GM11168 (cell line): ENCODE measurements around the gene WDR18.
"Not testable (repeated sequence)": the region's sequence is repeated elsewhere in the genome, so short reads cannot be mapped to it uniquely, and the experiment has no call there.

ENCODE experiments used
- in situ Hi-C: fragments of 300-500 bp; cut with MboI; formaldehyde crosslinking; loops from one replicate; pipeline ENCODE4 v1.12.0; 2022; ENCODE audit warnings: low sequenced_read_pairs; ENCODE audit not compliant: unreplicated experiment

WDR18 gene

GRCh38 chr19:948842-949496 lies 35.2 kb upstream of the WDR18 start:
- in situ Hi-C loops: no loop called here

- in situ Hi-C loops: no loop called here
Measured at GRCh38 chr19:950352-951066, 33.6 kb upstream of the WDR18 start.

GRCh38 chr19:952049-952679 lies 32.0 kb upstream of the WDR18 start:
- in situ Hi-C loops: no loop called here

DNA sequence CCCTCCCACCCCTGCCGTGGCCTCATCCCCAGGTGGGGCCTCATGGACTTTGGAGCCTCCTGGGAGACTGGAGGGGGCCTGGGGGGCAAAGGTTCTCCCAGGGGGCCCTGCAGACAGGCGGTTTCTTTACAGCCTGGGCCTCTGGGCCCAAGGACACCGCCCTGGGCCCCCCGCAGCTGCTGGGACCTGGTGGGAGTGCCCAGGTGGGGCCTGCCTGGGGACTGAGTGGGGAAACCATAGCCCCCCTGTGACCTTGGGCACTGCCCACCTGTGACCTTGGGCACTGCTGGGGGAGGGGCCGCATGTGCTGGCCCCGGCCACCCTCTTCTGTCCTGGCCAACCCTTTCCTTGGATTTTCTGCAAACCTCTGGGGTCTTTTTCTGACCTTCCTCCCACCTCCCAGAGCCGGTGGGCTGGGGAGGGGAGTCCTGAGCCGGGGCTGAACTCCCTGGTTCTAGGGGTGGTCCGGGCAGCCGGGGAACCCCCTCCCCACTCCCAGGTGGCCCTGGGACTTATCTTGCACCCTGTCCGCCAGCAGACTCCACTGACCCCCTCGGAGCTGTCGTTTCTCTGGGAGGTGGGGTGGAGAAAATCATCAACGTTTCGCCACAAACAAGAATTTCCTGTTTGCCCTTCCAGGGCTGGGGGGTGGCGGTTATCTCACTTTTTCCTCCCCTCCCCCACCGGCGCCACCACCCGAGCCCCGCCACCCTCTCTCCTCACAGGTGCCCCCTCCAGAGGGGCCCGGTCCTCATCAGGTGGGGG lies 31.3 kb upstream of the WDR18 start:
- in situ Hi-C loops: no loop called here

- in situ Hi-C loops: no loop called here
Measured at GRCh38 chr19:953445-954271, 30.5 kb upstream of the WDR18 start.

- in situ Hi-C loops: no loop called here
Measured at GRCh38 chr19:954272-954671, 29.9 kb upstream of the WDR18 start.

DNA sequence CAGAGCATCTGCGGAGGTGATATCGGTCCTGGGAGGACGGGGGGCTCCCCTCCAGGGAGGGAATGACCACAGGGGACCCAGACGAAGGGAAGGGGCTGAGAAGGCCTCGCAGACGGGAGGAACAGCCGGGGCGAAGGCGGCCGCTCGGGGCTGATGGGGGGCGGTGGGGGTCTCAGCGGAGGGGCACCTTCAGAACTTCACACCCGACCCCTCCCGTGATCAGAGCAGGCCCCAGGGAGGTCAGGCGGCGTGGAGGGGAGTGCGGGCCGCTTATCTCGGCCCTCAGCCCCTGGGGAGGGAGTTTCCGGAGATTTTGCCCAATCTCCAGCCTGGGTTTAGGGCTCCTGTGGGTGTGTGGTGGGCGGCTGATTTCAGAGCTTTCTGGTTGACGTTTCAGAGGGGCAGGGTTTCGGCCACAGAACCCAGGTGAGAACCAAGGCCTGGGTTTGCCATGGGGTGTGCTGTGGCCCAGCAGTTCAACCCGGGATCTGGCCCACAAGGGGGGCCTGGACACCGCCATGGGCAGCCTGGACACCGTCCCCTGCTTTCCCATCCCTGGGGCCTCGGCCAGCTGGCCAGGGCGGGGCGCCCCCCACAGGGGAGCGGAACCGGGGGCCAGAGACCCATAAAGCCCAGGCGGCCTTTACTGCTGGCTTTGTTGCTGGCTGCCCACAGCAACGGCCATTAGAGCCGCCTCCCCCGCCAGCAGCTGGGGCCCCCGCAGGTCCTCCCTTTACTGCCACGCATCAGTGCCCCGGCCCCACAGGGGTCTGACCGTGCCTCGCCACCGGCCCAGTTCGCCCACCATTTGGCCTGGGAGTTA lies 29.3 kb upstream of the WDR18 start:
- in situ Hi-C loops: no loop called here

- in situ Hi-C loops: no loop called here
Measured at GRCh38 chr19:955803-956765, 28.1 kb upstream of the WDR18 start.

DNA sequence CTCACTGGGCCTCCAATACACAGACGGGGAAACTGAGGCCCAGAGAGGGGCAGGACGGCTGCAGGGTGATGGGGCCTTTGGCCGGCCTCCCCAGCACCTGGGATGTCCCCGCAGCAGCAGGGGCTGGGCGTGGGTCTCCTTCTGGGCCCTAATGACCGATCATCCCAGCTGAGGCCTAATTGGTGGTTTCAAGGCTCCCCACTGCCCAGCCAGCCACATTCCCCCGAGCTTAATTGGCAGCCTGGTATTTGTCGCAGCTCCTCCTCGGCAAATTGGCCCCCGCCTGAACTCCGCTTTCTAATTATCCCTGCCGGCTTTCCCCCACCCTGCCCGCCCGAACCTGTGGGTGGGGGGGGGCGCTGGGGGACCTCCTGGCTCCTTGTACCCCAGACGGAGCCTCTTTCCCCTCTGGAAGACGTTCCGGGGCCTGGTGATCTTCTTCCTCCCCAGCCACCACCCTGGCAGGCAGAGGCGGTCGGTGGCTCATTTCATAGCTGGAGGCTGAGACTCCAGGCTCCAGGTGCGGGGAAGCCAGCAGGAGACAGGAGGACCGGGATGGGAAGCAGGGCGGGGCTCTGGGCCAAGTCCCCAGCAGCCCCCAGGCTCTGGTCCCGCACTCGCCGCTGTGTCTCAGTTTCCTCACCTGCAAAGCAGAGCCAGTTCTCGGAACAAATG lies 27.2 kb upstream of the WDR18 start:
- in situ Hi-C loops: no loop called here

GRCh38 chr19:957578-957977 lies 26.6 kb upstream of the WDR18 start:
- in situ Hi-C loops: not testable (repeated sequence)

- in situ Hi-C loops: no loop called here
Measured at GRCh38 chr19:958967-959855, 24.9 kb upstream of the WDR18 start.

DNA sequence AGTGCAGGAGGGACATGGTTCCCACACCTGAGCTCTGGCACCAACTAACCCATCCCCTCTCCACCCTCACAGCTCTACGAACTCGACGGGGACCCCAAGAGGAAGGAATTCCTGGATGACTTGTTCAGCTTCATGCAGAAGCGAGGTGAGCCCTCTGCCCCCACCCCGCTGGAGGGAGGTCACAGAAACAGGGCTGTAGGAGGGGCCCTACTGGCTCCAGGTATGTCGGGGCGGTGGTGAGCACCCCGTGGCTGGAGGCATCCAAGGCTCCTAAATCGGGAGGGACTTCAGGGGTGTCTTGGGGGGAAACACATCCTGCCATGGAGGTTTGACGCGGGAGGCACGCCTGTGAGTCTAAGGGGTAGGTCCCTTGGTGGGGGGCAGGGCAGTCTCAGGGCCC lies 24.1 kb upstream of the WDR18 start:
- in situ Hi-C loops: no loop called here

DNA sequence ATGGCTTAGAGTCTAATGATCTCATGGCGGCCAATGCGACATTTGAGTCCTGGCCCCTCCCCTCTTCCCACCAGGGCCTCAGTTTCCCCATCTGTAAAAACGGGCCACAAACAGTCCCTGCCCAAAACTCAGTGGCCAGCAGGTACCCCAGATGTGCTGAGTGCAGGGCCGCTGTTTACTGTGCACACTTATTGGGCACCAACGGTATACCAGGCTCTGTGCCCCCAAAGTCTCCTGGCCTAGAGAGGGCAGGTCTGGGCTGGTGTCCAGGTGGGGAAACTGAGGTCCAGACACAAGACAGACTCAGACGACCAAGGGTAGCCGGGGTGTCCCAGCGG lies 23.6 kb upstream of the WDR18 start:
- in situ Hi-C loops: no loop called here

DNA sequence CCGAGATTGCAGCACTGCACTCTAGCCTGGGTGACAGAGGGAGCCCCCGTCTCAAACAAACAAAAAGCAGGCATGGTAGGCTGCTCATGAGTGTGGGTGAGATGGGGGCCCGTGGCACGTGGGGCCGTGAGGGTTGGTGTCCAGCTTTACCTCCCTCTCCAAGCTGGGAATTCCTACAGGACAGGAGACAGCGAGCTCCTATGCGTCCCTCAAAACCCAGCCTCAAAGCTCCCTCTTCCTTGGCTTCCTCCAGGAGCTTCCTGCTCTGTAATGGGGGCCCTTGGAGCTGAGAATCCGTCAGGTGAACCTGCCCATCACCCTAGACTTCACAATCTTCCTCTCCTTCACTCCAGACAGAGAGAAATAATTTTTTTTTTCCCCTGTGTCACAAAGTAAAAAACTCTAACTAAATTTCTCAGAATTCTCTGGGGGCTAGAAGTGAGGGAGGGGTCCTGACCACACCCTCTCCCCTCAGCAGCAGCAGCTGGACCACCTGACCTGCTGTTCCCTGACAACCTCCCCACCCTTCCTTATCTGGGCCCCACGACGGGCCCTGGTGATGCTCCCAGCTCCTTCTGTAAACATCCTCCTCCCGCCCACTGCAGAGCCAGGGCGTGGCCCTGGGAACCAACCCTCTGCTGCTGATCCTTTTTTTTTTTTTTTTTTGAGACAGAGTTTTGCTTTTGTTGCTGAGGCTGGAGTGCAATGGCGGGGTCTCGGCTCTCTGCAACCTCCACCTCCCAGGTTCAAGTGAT lies 22.1 kb upstream of the WDR18 start:
- in situ Hi-C loops: no loop called here

DNA sequence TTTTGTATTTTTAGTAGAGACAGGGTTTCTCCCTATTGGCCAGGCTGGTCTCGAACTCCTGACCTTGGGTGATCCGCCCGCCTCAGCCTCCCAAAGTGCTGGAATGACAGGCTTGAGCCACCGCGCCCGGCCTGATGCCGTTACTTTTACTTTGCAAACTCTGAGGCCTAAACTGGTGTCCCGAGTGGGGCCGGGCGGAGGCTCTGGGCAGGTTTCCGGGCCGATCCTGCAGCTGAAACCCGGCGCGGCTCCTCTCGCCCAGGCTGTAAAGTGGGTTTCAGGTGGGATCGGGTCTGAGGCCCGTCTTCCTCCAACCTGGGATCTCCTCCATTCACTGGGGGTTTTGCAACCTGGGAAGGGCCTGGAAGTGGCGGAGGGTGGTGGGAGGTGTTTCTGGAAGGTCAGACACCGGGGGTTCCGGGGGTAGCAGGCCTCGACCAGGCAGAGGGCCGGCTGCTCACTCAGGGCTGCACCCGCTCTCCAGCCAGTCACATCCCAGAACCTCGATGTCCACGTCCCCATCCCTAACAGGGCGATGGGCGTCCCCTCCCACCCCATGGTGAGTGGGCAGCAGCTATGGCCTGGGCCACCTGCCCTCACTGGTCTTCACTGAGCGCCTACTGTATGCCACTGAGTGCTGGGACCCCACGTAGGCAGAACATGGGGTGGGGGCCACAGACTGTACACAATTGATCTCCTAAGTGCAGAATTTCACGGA lies 21.3 kb upstream of the WDR18 start:
- in situ Hi-C loops: no loop called here
